Activated B cell treated with CpG ODN at 0.5 μM for 24 hours (primary cell): ENCODE data around the gene GLRX5. TPM values are rescaled to one million over a fixed set of nuclear protein-coding genes. Genes with fewer than 3 reads are reported as not detected.

Experiments used
- ATAC-seq: fragments of 200-7000 bp; cut with Tn5 transposase; one replicate; pipeline ENCODE4 v1.10.0; 2021; ENCODE audit warnings: low read depth, mild to moderate bottlenecking, moderate library complexity
- CTCF ChIA-PET: fragments of 350-600 bp; sonication (Branson Sonifier 250); formaldehyde crosslinking; loops from one replicate; lab custom pipeline; 2021; ENCODE audit warnings: antibody characterized with exemption; lab: Charles Lee
- POLR2A ChIA-PET: fragments of 350-600 bp; sonication (Branson Sonifier 250); formaldehyde crosslinking; loops from one replicate; lab custom pipeline; 2021; ENCODE audit warnings: antibody characterized with exemption; lab: Charles Lee
- DNase-seq: peaks from one replicate; pipeline ENCODE4 v3.0.0; 2022
- H3K27ac Mint-ChIP-seq: one replicate; pipeline ENCODE4 v1.8.0; 2020; ENCODE audit warnings: mixed read lengths
- H3K27me3 Mint-ChIP-seq: one replicate; pipeline ENCODE4 v1.8.0; 2021; ENCODE audit warnings: mixed read lengths
- H3K36me3 Mint-ChIP-seq: one replicate; pipeline ENCODE4 v1.8.0; 2021; ENCODE audit warnings: low read depth, mixed read lengths
- H3K4me1 Mint-ChIP-seq: one replicate; pipeline ENCODE4 v1.8.0; 2021; ENCODE audit warnings: mixed read lengths
- H3K4me3 Mint-ChIP-seq: one replicate; pipeline ENCODE4 v1.8.0; 2020; ENCODE audit warnings: mild to moderate bottlenecking, mixed read lengths
- H3K9me3 Mint-ChIP-seq: one replicate; pipeline ENCODE4 v1.8.0; 2020; ENCODE audit warnings: mixed read lengths
- intact Hi-C: fragments of 100-400 bp; cut with micrococcal nuclease; formaldehyde crosslinking; loops from one replicate; pipeline ENCODE4 v1.15.1; 2024
- total RNA-seq: library from RNA; stranded (reverse); gene quantifications from 2 replicates; pipeline ENCODE4 v1.2.3, GENCODE V29; 2022
- TF ChIP-seq, protein P1 (sequence below): fragments of 200-600 bp; IDR thresholded peaks from one replicate; pipeline ENCODE4 v1.8.0; 2022; ENCODE audit warnings: antibody characterized with exemption, mild to moderate bottlenecking

The GLRX5 gene
- total RNA-seq, 1 donor from 2014 or later = 20.5 TPM

DNA sequence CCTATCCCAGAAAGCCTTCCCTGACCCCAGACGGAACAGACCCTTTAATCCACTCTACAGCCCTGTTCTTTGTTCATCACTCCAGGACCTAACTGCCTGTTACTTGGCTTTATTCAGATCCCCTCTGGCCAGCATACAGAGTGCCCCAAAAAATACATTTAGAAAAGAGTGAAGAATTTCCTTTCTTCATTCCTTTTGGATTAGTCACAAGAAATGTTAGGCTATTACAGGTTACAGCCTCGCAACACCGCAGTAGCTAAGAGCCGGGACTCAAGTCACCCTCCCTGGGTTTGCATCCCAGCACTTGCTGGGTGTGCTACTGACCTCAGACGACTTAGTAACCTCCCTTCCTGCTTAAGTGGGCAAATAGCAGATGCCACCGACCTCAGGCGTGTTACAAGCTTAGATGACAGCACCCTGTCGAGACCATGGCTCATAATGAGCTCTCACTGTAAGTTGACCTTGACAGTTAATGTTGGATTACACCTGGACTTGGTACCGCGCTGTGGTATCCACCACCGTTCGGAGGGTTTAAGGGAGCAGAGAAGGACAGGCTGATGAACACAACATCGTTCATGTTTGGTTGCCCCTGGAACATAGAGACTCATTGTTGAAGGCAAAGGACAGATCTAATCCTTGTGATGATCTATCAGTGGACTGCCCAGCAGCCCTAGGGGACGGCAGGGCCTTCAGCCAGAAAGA is 12.9 kb downstream of the GLRX5 start:
- no peak overlapping the region for H3K27ac Mint-ChIP-seq
- no peaks in the 10 kb centered on the region for H3K9me3 Mint-ChIP-seq
- peaks cover 23% of the 10 kb centered on the region for H3K36me3 Mint-ChIP-seq
- peaks cover 11% of the 10 kb centered on the region for H3K4me1 Mint-ChIP-seq
- ChIA-PET POLR2A (no interaction called here), CTCF (no interaction called here)
- no peak for ATAC-seq
- H3K4me3 Mint-ChIP-seq = no peak overlapping the region
- H3K27me3 Mint-ChIP-seq = no peaks in the 10 kb centered on the region
- TF ChIP-seq, protein P1, sequence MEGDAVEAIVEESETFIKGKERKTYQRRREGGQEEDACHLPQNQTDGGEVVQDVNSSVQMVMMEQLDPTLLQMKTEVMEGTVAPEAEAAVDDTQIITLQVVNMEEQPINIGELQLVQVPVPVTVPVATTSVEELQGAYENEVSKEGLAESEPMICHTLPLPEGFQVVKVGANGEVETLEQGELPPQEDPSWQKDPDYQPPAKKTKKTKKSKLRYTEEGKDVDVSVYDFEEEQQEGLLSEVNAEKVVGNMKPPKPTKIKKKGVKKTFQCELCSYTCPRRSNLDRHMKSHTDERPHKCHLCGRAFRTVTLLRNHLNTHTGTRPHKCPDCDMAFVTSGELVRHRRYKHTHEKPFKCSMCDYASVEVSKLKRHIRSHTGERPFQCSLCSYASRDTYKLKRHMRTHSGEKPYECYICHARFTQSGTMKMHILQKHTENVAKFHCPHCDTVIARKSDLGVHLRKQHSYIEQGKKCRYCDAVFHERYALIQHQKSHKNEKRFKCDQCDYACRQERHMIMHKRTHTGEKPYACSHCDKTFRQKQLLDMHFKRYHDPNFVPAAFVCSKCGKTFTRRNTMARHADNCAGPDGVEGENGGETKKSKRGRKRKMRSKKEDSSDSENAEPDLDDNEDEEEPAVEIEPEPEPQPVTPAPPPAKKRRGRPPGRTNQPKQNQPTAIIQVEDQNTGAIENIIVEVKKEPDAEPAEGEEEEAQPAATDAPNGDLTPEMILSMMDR = no peak
- intact Hi-C loops = no loop called here
- no peak for DNase-seq

DNA sequence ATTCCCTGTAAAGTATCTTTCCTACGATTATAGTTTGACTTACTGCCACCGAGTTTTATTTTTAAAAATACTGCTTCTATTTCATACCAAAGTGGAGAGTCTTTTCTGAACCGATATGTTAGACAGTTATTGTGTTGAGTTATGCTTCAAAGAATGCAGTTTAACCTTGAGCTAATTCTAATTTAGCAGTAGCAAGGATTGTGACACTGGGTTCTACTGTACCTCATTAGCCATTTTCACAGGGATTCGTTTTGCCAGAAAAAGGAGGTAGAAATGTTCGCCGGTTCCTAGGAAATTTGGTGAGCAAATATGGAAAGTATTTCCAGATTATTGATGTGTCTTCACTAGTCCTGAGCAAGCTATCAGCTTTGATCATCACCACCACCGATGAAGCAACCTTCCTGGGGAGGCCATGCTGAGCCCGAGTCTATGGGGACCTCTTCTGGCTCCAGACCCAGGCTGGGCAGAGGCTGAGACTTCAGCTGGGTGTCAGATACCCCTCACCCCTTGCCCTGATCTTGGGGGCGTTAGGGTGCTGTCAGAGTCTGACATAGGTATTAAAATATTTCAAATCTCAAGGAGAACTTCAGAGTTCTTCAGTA is 13.6 kb downstream of the GLRX5 start:
- Mint-ChIP-seq H3K27ac (no peak overlapping the region), H3K36me3 (peaks cover 23% of the 10 kb centered on the region), H3K4me1 (peaks cover 11% of the 10 kb centered on the region), H3K9me3 (no peaks in the 10 kb centered on the region), H3K4me3 (no peak overlapping the region), H3K27me3 (no peaks in the 10 kb centered on the region)
- no peak for DNase-seq
- TF ChIP-seq, protein P1 = no peak
- ATAC-seq = no peak
- ChIA-PET POLR2A (no interaction called here), CTCF (no interaction called here)
- intact Hi-C loops = no loop called here

DNA sequence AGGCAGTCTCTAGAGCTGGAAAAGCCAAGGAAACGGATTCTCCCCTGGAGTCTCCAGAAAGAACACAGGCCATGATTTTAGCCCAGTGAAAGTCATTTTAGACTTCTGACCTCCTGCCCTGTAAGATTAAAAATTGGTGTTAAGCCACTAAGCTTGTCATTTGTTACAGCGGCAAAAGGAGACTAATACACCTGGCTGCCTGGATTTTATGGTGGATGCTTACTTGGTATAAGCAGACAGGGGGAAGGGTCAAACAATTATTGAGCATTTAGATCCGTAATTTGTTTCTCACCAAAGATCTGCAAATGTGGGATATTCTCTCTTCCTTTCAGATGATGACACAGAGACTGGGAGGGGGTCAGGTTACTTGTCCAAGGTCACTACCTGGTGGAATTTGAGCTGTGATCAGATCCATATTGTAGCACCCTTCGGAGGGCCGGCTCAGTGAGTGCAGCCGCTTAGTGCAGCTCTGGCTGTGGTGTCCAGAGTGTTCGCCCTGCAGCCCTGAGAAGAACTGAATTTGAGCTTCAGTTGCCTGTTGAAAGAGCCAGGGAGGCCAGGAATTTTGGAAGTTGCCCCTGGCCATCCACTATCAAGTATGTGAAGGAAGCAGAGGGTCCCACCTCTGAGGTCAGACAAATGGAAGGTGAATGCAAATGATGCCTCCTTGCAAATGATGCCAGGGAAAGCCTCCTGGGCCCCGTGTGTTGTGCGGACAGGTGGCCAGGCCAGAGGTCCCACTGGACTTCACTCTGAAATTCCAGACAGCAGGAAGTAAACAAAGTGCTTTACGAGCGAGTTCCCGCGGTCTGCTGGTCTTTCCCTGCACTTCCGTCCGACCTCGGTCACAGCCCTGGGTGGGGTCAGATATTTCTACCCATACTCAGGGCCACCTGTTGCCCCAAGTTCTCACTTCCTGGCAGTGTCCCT is 15.1 kb downstream of the GLRX5 start:
- peaks cover 11% of the 10 kb centered on the region for H3K4me1 Mint-ChIP-seq
- no peaks in the 10 kb centered on the region for H3K27me3 Mint-ChIP-seq
- H3K36me3 Mint-ChIP-seq = peaks cover 13% of the 10 kb centered on the region
- H3K9me3 Mint-ChIP-seq = no peaks in the 10 kb centered on the region
- ChIA-PET POLR2A (no interaction called here), CTCF (interaction anchor here (1.5 kb wide), 1 partner anchor 13 kb away, joined by 3 read pairs; no protein-coding TSS in a partner anchor)
- ATAC-seq = no peak
- TF ChIP-seq, protein P1 = no peak
- intact Hi-C loops = no loop called here
- no peak overlapping the region for H3K4me3 Mint-ChIP-seq
- DNase-seq = no peak
- H3K27ac Mint-ChIP-seq = no peak overlapping the region

DNA sequence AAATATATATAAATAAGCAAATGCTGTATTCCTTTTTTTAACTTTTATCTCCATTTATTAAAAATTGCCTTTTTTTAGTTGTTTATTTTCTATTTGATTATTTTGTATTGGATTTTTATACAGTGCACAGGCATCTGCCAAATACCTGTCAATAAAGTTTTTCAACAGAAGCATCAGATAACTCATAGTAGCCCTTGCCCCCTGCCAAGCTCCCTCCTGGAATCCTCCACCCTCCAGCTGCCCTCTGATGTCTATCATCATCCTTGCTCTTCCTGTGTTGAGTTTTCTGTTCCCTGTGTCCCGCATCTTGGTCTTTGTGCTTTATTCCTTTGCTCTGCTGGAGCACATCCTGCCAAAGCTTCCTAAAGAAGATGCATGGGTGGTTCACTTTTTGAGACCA is 16.6 kb downstream of the GLRX5 start:
- H3K9me3 Mint-ChIP-seq = no peaks in the 10 kb centered on the region
- peaks cover 7% of the 10 kb centered on the region for H3K36me3 Mint-ChIP-seq
- POLR2A ChIA-PET = no interaction called here
- DNase-seq (no peak), ATAC-seq (no peak)
- no peaks in the 10 kb centered on the region for H3K4me1 Mint-ChIP-seq
- TF ChIP-seq, protein P1 = no peak
- no peaks in the 10 kb centered on the region for H3K27me3 Mint-ChIP-seq
- CTCF ChIA-PET = no interaction called here
- H3K4me3 Mint-ChIP-seq = no peak overlapping the region
- H3K27ac Mint-ChIP-seq = no peak overlapping the region
- intact Hi-C loops = no loop called here

DNA sequence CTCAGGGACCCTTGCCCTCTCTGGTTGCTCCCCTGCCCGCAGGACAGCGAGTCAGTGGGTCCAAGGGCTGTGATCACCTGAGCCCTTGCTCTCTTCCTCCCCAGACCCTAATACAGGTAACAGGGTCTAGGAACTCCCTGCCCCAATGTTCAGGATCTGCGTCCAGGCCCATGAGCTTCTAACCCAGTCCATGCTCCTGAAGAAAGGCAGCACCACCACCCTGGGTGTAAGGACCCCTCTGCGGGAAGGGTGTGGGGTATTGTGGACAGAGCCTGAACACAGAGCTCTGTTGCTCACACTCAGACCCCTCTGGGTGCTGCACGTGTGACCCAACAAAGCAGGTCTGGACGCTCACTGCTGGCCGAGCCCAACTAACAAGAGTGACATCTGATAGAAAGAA is 18.3 kb downstream of the GLRX5 start:
- ATAC-seq = no peak
- intact Hi-C loops = no loop called here

More for the DNA sequence above, 18.3 kb downstream of the GLRX5 start:
- Mint-ChIP-seq H3K9me3 (no peaks in the 10 kb centered on the region), H3K4me1 (no peaks in the 10 kb centered on the region), H3K27me3 (no peaks in the 10 kb centered on the region), H3K27ac (no peak overlapping the region), H3K36me3 (no peaks in the 10 kb centered on the region), H3K4me3 (no peak overlapping the region)
- POLR2A ChIA-PET = no interaction called here
- DNase-seq = no peak
- CTCF ChIA-PET = no interaction called here
- TF ChIP-seq, protein P1 = no peak
